ENCODE measurements around the gene SKOR2. TPM values are rescaled to one million over a fixed set of nuclear protein-coding genes. Genes with fewer than 3 reads are reported as not detected.

The SKOR2 gene
- total and polyA plus RNA-seq, 2 of the 13 experiments (the other 11 are each of a cell fraction or from before 2014, with no cell fraction given): not detected

GRCh38 chr18:47254341-47254939, 3.0 kb upstream of the SKOR2 start (continued):
- TF ChIP-seq ZNF777 (CRISPR knock-in tag; IDR thresholded peaks at IDR 0.05): no peak
- TF ChIP-seq, protein P1, sequence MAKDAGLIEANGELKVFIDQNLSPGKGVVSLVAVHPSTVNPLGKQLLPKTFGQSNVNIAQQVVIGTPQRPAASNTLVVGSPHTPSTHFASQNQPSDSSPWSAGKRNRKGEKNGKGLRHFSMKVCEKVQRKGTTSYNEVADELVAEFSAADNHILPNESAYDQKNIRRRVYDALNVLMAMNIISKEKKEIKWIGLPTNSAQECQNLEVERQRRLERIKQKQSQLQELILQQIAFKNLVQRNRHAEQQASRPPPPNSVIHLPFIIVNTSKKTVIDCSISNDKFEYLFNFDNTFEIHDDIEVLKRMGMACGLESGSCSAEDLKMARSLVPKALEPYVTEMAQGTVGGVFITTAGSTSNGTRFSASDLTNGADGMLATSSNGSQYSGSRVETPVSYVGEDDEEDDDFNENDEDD (CRISPR knock-in tag; IDR thresholded peaks at IDR 0.05; ENCODE audit: borderline replicate concordance): no peak
- TF ChIP-seq, protein P2, sequence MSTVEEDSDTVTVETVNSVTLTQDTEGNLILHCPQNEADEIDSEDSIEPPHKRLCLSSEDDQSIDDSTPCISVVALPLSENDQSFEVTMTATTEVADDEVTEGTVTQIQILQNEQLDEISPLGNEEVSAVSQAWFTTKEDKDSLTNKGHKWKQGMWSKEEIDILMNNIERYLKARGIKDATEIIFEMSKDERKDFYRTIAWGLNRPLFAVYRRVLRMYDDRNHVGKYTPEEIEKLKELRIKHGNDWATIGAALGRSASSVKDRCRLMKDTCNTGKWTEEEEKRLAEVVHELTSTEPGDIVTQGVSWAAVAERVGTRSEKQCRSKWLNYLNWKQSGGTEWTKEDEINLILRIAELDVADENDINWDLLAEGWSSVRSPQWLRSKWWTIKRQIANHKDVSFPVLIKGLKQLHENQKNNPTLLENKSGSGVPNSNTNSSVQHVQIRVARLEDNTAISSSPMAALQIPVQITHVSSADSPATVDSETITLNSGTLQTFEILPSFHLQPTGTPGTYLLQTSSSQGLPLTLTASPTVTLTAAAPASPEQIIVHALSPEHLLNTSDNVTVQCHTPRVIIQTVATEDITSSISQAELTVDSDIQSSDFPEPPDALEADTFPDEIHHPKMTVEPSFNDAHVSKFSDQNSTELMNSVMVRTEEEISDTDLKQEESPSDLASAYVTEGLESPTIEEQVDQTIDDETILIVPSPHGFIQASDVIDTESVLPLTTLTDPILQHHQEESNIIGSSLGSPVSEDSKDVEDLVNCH (CRISPR knock-in tag; IDR thresholded peaks at IDR 0.05): no peak
- peak; percentile 44 for TF ChIP-seq ZNF18 (CRISPR knock-in tag; IDR thresholded peaks at IDR 0.05; ENCODE audit: insufficient replicate concordance)
- no peak for TF ChIP-seq CENPX (CRISPR knock-in tag; IDR thresholded peaks at IDR 0.05)
- TF ChIP-seq BCL3 (CRISPR knock-in tag; IDR thresholded peaks at IDR 0.05): no peak
- TF ChIP-seq, protein P3, sequence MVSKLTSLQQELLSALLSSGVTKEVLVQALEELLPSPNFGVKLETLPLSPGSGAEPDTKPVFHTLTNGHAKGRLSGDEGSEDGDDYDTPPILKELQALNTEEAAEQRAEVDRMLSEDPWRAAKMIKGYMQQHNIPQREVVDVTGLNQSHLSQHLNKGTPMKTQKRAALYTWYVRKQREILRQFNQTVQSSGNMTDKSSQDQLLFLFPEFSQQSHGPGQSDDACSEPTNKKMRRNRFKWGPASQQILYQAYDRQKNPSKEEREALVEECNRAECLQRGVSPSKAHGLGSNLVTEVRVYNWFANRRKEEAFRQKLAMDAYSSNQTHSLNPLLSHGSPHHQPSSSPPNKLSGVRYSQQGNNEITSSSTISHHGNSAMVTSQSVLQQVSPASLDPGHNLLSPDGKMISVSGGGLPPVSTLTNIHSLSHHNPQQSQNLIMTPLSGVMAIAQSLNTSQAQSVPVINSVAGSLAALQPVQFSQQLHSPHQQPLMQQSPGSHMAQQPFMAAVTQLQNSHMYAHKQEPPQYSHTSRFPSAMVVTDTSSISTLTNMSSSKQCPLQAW (CRISPR knock-in tag; IDR thresholded peaks at IDR 0.05): no peak
- no peak for TF ChIP-seq DZIP1 (CRISPR knock-in tag; IDR thresholded peaks at IDR 0.05)
- no peak for TF ChIP-seq ISX (CRISPR knock-in tag; conservative IDR thresholded peaks at IDR 0.05)
- no peak for TF ChIP-seq PHF20 (CRISPR knock-in tag; IDR thresholded peaks at IDR 0.05)
- 0 out of 2 replicates have a peak, but pooled peaks have one; percentile 43 for TF ChIP-seq KLF6 (CRISPR knock-in tag; IDR thresholded peaks at IDR 0.05)
- no peak for TF ChIP-seq MYNN (CRISPR knock-in tag; IDR thresholded peaks at IDR 0.05; ENCODE audit: low read depth)
- TF ChIP-seq MAF1 (CRISPR knock-in tag; IDR thresholded peaks at IDR 0.05; ENCODE audit: borderline replicate concordance): no peak
- no peak for TF ChIP-seq TARDBP (CRISPR knock-in tag; IDR thresholded peaks at IDR 0.05)
- 0 out of 2 replicates have a peak, but pooled peaks have one; percentile 16 for TF ChIP-seq MED1 (CRISPR knock-in tag; IDR thresholded peaks at IDR 0.05)
- no peak for TF ChIP-seq ZBTB39 (CRISPR knock-in tag; IDR thresholded peaks at IDR 0.05)

Data from HepG2 (cell line).